ENCODE results near the gene TAGLN2.

Gene TAGLN2

DNA sequence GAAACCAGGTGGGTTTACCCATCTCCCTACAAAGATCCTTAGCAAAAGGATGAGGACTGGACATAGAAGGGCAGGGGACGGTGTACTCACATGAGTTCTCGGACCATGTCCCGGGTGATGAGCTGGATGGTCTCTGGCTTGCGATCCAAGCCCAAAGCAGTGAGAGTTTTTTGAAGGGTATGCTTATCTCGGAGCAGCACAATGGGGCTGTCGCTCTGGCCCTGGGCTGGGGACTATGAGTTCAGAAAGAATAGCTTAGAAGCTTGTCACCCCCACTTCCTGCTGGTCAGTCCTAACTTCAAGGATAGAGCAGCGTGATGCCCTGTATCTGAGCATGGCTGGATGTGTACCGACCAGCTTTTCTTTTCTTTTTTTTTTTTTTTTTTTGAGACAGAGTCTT, 34.9 kb downstream of the TAGLN2 start:
- Histone ChIP-seq H3K9me3 (ENCODE audit: insufficient read depth, low read depth, low read length) (no peaks in the 10 kb centered on the region), H3K9ac (ENCODE audit: low read depth, low read length) (no peak overlapping the region), H3K36me3 (ENCODE audit: insufficient read depth, low read depth, low read length) (no peaks in the 10 kb centered on the region), H3K27ac (ENCODE audit: low read length) (no peak overlapping the region), H3K27me3 (ENCODE audit: insufficient read depth, low read length) (no peaks in the 10 kb centered on the region), H3K4me1 (ENCODE audit: insufficient read depth, low read length) (no peaks in the 10 kb centered on the region), H3K4me3 (ENCODE audit: low read length) (no peak overlapping the region)

DNA sequence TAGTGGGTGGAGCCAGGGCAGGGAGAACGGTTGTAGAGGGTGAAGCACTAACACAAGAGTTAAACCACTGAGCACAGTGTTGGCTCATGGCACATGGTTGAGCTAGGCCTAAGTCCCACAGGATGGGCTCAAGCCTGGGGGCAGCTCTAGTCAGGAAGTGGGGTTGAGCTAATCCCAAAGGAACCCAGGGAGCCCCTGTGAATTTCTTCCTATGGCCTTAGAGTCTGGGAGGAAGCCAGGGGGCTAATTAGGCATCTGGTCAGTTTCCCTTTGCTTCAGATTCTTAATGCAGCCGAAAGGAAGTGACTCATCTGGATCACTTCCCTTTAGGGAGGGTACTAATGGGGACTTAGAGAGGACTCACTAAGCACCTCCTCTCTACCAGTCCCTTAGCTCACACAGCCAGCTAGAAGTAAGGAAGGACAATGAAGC, 35.5 kb downstream of the TAGLN2 start:
- no peaks in the 10 kb centered on the region for H3K4me1 ChIP-seq (ENCODE audit: insufficient read depth, low read length)
- H3K27me3 ChIP-seq (ENCODE audit: insufficient read depth, low read length) = no peaks in the 10 kb centered on the region
- H3K9ac ChIP-seq (ENCODE audit: low read depth, low read length) = no peak overlapping the region
- no peak overlapping the region for H3K4me3 ChIP-seq (ENCODE audit: low read length)
- no peaks in the 10 kb centered on the region for H3K9me3 ChIP-seq (ENCODE audit: insufficient read depth, low read depth, low read length)
- H3K36me3 ChIP-seq (ENCODE audit: insufficient read depth, low read depth, low read length) = no peaks in the 10 kb centered on the region
- no peak overlapping the region for H3K27ac ChIP-seq (ENCODE audit: low read length)

DNA sequence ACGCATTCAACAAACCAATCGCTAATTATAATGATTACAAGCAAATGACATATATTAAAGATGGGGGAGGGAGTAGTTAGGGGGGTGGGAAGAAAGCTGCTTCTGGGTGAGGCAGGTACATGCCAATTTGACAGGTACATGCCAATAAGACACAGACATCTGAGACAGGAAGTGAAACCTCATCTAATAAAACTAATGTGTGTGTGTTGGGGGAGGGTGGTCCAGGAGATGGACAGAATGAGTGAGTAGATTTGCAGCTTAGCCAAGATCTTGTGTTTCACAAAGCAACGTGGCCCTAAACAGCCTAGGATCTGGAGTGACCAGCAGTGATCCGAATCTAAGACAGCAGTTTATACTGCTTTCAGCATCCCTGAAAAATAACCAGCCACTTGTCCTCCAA, 36.1 kb downstream of the TAGLN2 start:
- Histone ChIP-seq H3K4me3 (ENCODE audit: low read length) (no peak overlapping the region), H3K9ac (ENCODE audit: low read depth, low read length) (no peak overlapping the region)

DNA sequence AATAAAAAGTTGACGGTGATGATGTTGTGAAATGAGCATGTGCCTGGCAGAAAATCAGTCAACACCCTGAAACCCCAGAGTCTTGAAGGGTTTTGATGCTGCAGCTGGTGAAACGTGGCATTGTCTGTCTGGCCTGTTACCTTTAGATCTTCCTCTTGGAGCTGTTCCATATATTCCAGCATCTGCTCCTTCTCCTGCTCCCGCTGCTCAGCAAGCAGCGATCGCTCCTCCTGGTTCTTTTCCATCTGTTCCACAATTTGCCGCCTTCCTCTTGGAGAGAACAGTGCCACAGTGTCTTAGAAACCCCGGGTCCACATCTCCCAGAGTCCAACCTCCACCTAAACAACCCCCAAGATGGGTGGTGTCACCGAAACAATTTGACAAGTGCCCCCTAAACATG, 41.0 kb downstream of the TAGLN2 start:
- no peak overlapping the region for H3K9ac ChIP-seq (ENCODE audit: low read depth, low read length)
- no peak overlapping the region for H3K27ac ChIP-seq (ENCODE audit: low read length)
- H3K4me3 ChIP-seq (ENCODE audit: low read length) = no peak overlapping the region
- no peaks in the 10 kb centered on the region for H3K27me3 ChIP-seq (ENCODE audit: insufficient read depth, low read length)
- no peaks in the 10 kb centered on the region for H3K9me3 ChIP-seq (ENCODE audit: insufficient read depth, low read depth, low read length)
- H3K36me3 ChIP-seq (ENCODE audit: insufficient read depth, low read depth, low read length) = no peaks in the 10 kb centered on the region
- no peaks in the 10 kb centered on the region for H3K4me1 ChIP-seq (ENCODE audit: insufficient read depth, low read length)

More for the DNA sequence above, 36.1 kb downstream of the TAGLN2 start:
- Histone ChIP-seq H3K4me1 (ENCODE audit: insufficient read depth, low read length) (no peaks in the 10 kb centered on the region), H3K9me3 (ENCODE audit: insufficient read depth, low read depth, low read length) (no peaks in the 10 kb centered on the region), H3K36me3 (ENCODE audit: insufficient read depth, low read depth, low read length) (no peaks in the 10 kb centered on the region), H3K27ac (ENCODE audit: low read length) (no peak overlapping the region), H3K27me3 (ENCODE audit: insufficient read depth, low read length) (no peaks in the 10 kb centered on the region)

DNA sequence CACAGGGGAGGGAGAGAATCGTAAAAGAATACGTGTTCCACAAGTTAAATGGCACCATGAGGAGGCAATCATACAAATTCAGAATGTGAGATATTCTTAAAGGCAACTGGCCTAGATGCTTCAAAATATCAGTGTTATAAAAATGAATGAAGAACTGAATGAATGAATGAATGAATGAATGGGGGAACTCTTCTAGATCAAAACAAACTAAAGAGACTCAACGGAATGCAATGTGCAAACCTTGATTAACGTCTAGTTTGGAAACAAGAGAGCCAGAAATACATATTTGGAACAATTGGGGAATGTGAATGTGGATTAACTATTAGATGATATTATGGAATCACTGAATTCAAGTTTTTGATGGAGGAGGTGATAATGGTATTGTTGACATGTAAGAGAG, 42.2 kb downstream of the TAGLN2 start:
- no peaks in the 10 kb centered on the region for H3K9me3 ChIP-seq (ENCODE audit: insufficient read depth, low read depth, low read length)
- H3K27ac ChIP-seq (ENCODE audit: low read length) = no peak overlapping the region
- no peak overlapping the region for H3K4me3 ChIP-seq (ENCODE audit: low read length)
- H3K9ac ChIP-seq (ENCODE audit: low read depth, low read length) = no peak overlapping the region
- H3K36me3 ChIP-seq (ENCODE audit: insufficient read depth, low read depth, low read length) = no peaks in the 10 kb centered on the region
- H3K27me3 ChIP-seq (ENCODE audit: insufficient read depth, low read length) = no peaks in the 10 kb centered on the region
- no peaks in the 10 kb centered on the region for H3K4me1 ChIP-seq (ENCODE audit: insufficient read depth, low read length)

DNA sequence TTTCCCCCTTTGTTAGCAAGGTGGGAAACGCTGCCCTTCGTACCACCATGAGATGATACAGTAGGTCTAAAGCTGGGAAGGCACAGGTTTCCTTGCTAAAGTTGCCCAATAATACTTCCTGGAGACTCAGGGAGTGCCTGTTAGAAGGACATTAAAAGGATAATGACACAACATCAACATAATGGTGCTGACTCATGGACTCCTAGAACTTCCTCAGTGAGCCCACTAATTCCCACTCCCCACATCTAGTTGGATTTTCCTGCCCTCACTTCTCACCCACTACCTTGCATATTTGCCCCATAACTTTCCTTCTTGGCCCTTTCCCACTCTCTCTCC, 42.8 kb downstream of the TAGLN2 start:
- no peak overlapping the region for H3K27ac ChIP-seq (ENCODE audit: low read length)
- H3K27me3 ChIP-seq (ENCODE audit: insufficient read depth, low read length) = no peaks in the 10 kb centered on the region
- H3K9me3 ChIP-seq (ENCODE audit: insufficient read depth, low read depth, low read length) = no peaks in the 10 kb centered on the region
- no peaks in the 10 kb centered on the region for H3K4me1 ChIP-seq (ENCODE audit: insufficient read depth, low read length)
- no peak overlapping the region for H3K9ac ChIP-seq (ENCODE audit: low read depth, low read length)
- H3K4me3 ChIP-seq (ENCODE audit: low read length) = no peak overlapping the region
- no peaks in the 10 kb centered on the region for H3K36me3 ChIP-seq (ENCODE audit: insufficient read depth, low read depth, low read length)

DNA sequence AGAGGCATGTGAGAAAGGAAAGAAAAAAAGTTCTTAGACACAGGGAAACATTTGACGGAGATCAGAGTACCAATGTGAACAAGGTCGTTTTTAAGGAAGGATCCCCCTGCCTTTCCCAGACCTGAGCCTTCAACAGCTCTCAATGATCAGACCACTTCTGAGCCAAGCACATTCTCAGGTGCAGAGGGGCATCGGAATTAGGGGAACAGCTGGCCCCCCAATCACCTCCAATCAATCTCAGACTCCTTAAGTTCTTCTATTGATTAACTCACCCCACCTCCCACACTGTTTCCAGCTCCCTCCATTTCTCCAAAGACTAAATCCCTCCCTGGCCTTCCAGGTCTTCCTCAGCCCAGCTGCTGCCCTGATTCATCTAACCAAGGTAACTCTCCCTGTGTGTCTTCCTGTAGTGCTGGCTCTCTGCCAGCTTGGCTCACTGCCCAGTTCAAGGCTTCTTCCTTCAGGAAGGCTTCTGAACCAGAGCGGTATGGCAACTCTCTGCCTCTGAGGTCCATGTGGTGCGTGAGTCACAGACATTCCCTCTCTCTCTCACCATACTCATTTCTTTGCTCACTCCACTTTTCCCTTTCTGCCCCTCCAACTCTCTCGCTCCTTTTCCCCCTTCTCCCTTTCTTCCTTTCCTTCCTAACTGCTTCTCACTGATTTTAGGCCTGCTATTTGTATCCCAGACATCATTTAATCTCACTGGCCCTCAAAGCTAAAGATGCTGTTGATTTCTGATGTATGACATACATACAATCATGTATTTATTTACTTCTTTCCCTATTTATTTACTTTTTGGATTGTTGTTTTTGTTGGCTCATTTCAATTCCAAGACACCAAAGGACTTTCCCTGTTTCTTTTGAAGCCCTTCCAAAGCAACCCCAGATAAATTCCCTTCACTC, 43.4 kb downstream of the TAGLN2 start:
- Histone ChIP-seq H3K4me3 (ENCODE audit: low read length) (no peak overlapping the region), H3K27me3 (ENCODE audit: insufficient read depth, low read length) (no peaks in the 10 kb centered on the region), H3K4me1 (ENCODE audit: insufficient read depth, low read length) (no peaks in the 10 kb centered on the region), H3K36me3 (ENCODE audit: insufficient read depth, low read depth, low read length) (no peaks in the 10 kb centered on the region), H3K9ac (ENCODE audit: low read depth, low read length) (no peak overlapping the region), H3K27ac (ENCODE audit: low read length) (no peak overlapping the region), H3K9me3 (ENCODE audit: insufficient read depth, low read depth, low read length) (no peaks in the 10 kb centered on the region)

DNA sequence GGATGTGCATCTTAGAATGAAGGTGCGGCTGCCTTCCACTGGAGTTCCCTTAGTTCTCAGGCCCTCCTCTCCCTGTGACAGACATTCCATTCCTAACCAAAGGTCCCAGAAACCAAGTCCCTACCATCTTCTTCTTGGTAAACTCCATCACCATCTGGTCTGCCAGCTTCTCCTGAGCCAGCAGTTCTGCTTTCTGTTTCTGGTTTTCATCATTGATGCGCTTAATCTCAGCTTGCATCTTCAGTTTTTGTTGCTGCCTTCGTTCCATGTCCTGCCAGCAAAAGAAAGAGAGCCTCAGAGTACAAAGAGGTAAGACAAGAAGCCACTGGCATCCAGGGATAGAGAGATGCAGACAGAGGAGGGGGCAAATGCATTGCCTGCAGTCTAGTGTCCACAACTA, 44.9 kb downstream of the TAGLN2 start:
- no peaks in the 10 kb centered on the region for H3K4me1 ChIP-seq (ENCODE audit: insufficient read depth, low read length)
- no peak overlapping the region for H3K27ac ChIP-seq (ENCODE audit: low read length)
- H3K9ac ChIP-seq (ENCODE audit: low read depth, low read length) = no peak overlapping the region
- no peaks in the 10 kb centered on the region for H3K36me3 ChIP-seq (ENCODE audit: insufficient read depth, low read depth, low read length)
- H3K4me3 ChIP-seq (ENCODE audit: low read length) = no peak overlapping the region
- H3K27me3 ChIP-seq (ENCODE audit: insufficient read depth, low read length) = no peaks in the 10 kb centered on the region
- H3K9me3 ChIP-seq (ENCODE audit: insufficient read depth, low read depth, low read length) = no peaks in the 10 kb centered on the region

DNA sequence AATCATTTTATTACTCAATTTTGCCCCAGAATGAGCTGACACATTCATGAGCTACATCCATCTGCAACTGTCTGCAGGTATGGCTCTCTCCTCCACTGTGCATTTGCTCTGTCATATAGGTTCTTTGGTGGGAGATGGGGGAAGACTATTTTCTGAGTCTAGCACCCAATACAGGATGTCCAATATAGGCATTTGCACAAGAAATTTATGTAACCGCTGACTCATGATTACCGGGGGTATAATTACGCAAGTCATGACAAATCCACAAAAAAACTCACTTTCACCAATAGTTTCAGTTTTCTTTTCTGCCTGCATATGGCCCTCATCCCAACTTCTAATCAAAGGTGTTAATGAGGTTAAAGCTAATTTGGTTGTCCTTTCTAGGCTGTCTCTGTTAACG, 45.3 kb downstream of the TAGLN2 start:
- H3K9ac ChIP-seq (ENCODE audit: low read depth, low read length) = no peak overlapping the region
- no peak overlapping the region for H3K27ac ChIP-seq (ENCODE audit: low read length)
- no peaks in the 10 kb centered on the region for H3K36me3 ChIP-seq (ENCODE audit: insufficient read depth, low read depth, low read length)
- no peaks in the 10 kb centered on the region for H3K27me3 ChIP-seq (ENCODE audit: insufficient read depth, low read length)
- H3K9me3 ChIP-seq (ENCODE audit: insufficient read depth, low read depth, low read length) = no peaks in the 10 kb centered on the region
- no peak overlapping the region for H3K4me3 ChIP-seq (ENCODE audit: low read length)
- no peaks in the 10 kb centered on the region for H3K4me1 ChIP-seq (ENCODE audit: insufficient read depth, low read length)

DNA sequence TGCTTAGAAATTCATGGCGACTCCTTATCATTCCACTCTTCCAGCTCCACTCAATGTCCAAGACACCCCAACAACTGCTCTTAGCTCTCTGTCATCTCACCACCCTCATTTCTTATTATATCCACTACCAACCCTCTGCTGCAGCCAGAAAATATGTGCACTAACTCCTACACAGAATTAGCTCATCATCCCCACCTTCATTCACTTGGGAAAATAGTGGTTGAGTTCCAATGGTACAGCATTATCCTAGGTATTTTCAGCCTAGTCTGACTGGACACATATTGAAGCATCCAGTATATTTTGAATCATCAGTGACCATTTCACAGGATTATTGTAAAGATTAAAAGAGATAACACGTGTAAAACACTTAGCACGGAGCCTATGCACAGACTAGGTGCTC, 46.2 kb downstream of the TAGLN2 start:
- Histone ChIP-seq H3K27ac (ENCODE audit: low read length) (no peak overlapping the region), H3K9me3 (ENCODE audit: insufficient read depth, low read depth, low read length) (no peaks in the 10 kb centered on the region), H3K9ac (ENCODE audit: low read depth, low read length) (no peak overlapping the region), H3K27me3 (ENCODE audit: insufficient read depth, low read length) (no peaks in the 10 kb centered on the region), H3K36me3 (ENCODE audit: insufficient read depth, low read depth, low read length) (no peaks in the 10 kb centered on the region), H3K4me3 (ENCODE audit: low read length) (no peak overlapping the region), H3K4me1 (ENCODE audit: insufficient read depth, low read length) (no peaks in the 10 kb centered on the region)

DNA sequence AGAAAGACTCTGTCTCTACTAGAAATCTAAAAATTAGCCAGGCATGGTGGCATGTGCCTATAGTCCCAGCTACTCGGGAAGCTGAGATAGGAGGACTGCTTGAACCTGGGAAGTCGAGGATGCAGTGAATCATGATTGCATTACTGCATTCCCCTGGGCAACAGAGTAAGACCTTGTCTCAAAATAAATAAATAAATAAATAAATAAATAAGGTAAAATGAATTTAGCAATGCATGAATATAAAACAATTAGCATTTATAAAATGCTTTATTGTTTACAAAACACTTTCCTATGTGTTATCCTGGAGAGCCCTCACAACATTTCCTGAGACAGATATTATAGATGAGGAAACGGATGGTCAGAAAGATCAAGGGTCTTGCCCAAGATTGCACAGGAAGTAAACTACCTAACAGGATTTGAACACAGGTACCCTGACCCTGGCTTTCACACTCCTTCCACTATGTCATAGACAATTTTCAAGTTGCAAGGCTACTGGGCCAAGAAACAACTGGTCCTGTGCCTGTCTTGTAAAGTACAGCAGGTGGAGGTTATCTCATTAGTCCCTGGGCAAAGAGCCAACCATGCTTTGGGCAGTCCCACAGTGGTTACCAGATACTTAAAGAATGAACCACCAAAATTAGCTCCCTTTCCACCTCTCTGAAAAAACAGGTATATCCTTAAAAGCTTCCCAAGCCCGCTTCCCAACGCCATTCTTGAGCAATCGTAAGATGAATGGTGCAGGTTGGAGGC, 47.4 kb downstream of the TAGLN2 start:
- no peaks in the 10 kb centered on the region for H3K36me3 ChIP-seq (ENCODE audit: insufficient read depth, low read depth, low read length)
- no peak overlapping the region for H3K4me3 ChIP-seq (ENCODE audit: low read length)
- H3K4me1 ChIP-seq (ENCODE audit: insufficient read depth, low read length) = no peaks in the 10 kb centered on the region
- no peak overlapping the region for H3K27ac ChIP-seq (ENCODE audit: low read length)
- H3K27me3 ChIP-seq (ENCODE audit: insufficient read depth, low read length) = no peaks in the 10 kb centered on the region
- H3K9ac ChIP-seq (ENCODE audit: low read depth, low read length) = no peak overlapping the region
- no peaks in the 10 kb centered on the region for H3K9me3 ChIP-seq (ENCODE audit: insufficient read depth, low read depth, low read length)

DNA sequence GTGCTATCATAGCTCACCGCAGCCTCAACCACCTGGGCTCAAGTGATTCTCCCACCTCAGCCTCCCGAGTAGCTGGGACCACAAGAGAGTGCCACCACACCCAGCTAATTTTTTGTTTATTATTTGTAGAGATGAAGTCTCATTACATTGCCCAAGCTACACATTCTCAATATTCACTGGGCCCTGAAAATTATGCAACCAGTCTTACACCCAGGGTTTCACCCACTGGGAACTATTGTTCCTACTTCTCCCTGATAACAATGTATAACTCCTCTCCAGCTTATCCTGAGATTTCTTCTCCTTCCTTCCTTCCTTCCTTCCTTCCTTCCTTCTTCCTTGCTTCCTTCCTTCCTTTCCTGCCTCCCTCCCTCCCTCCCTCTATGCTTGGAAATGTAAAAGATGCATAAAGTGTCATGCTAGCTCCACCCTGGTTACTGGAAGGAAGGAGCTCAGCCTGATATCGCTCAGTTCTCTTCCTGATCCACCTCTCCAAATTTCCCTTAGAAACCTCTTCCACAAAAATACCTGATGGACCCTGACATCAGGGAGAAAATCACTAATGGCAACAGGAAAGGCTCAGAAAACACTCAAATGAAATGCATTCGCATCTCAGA, 51.7 kb downstream of the TAGLN2 start:
- Histone ChIP-seq H3K27ac (ENCODE audit: low read length) (no peak overlapping the region), H3K4me1 (ENCODE audit: insufficient read depth, low read length) (no peaks in the 10 kb centered on the region), H3K9ac (ENCODE audit: low read depth, low read length) (no peak overlapping the region), H3K27me3 (ENCODE audit: insufficient read depth, low read length) (0 out of 2 replicates have a peak, but pooled peaks cover 5% of the 10 kb centered on the region), H3K9me3 (ENCODE audit: insufficient read depth, low read depth, low read length) (no peaks in the 10 kb centered on the region), H3K36me3 (ENCODE audit: insufficient read depth, low read depth, low read length) (no peaks in the 10 kb centered on the region), H3K4me3 (ENCODE audit: low read length) (no peak overlapping the region)

All from iPS-20b (cell line).